ENCODE results near the gene CREB3L2.

The CREB3L2 gene

GRCh38 chr7:137891016-137891655, 110.8 kb downstream of the CREB3L2 start:
- no peak for DNase-seq

DNA sequence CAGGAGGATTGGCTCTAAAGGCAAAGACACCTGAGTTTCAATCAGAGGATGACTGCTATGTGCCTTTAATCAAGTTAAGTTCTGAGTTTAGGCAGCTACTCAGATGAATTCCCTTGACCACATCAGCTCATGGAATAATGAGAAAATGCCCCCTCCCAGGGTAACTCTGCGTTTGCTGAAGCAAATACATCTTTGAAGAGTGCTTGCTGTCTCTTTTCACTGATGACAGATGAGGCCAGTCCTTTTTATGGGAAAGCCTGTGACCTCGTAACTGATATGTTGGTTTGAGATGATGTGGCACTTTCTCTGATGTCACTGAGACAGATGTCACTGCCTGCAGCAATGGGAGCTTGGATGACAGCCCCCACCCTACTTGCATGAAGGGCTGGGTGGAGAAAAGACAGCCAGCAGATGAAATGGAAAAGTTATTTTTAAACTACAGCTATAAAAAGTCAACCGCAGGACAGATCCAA, 111.4 kb downstream of the CREB3L2 start:
- DNase-seq: no peak

GRCh38 chr7:137888241-137888640, 113.6 kb downstream of the CREB3L2 start:
- DNase-seq: no peak

DNA sequence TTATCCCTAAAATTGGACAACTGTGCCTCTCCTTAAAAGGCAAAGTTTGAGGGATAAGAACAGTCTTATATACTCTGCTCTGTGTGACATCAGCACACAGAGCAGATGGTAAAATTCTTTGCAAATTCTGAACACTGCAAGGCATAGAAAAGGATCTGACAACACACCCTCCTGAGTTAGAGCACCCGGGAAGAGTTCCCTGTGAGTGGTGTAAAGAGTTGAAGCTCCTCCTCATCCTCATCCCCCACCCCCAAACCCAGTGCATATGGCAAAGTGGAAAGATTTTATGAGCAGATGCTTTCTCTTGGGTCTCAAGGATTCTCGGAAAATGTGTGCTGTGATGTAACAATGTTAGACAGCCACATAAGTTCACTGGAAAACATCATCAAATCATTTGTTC, 115.1 kb downstream of the CREB3L2 start:
- no peak for DNase-seq

- DNase-seq: no peak
These were observed 115.6 kb downstream of the CREB3L2 start for GRCh38 chr7:137886281-137886680.

- DNase-seq: no peak
These were observed 116.2 kb downstream of the CREB3L2 start for GRCh38 chr7:137885678-137886077.

DNA sequence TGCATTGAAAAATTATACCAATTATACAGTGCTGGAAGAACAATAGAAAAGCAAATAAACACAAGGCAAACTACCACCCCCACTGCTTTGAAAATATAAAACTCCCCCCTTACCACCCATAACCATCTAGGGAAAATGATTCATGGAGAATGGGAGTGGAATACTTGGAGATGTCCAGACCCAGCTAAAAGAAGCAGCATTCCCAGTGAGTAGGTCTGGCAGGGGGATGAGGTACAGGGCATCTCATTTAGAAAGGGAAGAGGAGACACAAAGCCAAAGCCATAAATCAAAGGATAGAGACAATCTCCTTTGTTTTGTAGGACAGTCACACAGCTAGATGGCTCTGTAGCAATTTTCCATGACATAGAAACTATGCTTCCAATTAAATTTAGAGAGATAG, 119.1 kb downstream of the CREB3L2 start:
- no peak for DNase-seq

- DNase-seq: no peak
These were observed 119.6 kb downstream of the CREB3L2 start for GRCh38 chr7:137882261-137882668.

- DNase-seq: no peak
These were observed 120.2 kb downstream of the CREB3L2 start for GRCh38 chr7:137881607-137882260.

DNA sequence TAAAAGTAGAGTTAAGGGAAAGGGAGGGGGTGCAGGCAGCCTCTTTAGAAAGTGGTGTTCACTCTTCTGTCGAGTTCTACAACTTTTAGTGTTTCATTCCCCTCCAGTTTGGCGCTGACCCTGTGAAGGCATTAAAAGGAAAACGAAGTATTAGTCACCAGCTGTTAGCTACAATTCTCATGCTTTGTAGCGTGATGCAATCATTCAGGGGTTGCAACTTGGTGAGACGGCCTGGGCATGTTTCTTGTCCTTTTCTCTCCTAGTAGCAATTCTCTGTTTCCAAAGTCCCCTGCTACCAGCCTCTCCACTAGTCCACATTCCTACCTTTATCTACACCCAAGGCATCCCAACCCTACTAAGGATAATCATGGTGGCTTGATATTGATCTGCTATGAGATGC, 121.5 kb downstream of the CREB3L2 start:
- DNase-seq: no peak

GRCh38 chr7:137879357-137880158, 122.3 kb downstream of the CREB3L2 start:
- no peak for DNase-seq

DNA sequence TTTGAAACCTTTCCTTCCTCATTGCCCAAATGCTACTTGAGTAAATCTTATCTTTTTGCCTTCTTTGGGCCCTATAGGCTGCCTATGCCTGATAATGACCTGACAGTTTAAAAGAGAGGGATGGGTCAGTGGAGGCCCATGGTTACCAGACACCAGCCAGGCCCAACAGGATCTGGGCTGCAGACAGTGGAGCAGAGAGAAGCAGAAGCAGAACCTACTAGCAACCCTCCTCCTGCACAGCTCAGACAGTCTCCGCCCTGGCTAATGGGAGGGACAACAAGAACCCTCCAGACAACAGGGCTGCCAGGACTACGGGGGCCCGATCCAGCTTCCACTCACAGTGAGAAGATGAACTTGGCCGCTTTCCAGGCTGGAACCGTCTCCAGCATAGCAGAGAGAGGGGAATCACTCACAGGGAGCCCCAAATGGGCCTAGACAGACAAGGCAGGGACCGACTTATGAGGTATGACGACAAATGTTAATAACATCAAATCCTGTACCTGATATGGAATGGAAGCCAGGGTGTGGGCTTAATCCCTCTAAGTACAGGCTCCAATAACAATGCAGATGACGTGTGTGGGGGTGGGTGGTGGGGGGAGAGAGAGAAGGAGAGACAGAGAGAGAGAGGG, 123.4 kb downstream of the CREB3L2 start:
- DNase-seq: no peak

DNA sequence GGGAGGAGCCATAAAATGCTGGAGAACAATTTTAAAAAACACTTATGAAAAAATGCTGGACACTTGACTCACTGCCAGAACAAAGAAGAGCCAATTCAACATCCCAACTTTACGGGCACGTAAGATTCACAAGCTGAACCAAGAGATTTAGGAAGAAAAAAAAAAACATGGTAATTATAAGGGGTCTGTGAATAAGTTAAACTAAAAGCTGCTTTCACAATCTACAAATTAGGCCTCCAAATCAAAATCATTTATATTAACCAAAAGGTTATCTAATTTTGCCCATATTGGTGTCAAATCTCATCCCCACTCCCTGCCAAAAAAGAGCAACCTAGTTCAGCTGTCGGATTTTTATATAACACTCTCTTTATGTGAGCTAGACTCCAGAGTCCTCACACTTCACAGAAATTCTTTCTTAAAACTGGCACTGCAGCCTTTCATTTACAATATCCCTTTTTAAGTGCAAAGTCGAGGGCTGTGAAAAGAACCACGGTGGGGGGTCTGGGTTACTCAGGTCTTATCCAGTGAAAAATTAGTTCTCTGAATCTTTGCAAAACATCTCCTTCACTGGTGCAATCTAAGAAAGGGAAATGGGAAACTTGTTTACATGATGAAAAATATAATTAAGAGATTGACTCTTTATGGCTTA, 124.7 kb downstream of the CREB3L2 start:
- DNase-seq: no peak

DNA sequence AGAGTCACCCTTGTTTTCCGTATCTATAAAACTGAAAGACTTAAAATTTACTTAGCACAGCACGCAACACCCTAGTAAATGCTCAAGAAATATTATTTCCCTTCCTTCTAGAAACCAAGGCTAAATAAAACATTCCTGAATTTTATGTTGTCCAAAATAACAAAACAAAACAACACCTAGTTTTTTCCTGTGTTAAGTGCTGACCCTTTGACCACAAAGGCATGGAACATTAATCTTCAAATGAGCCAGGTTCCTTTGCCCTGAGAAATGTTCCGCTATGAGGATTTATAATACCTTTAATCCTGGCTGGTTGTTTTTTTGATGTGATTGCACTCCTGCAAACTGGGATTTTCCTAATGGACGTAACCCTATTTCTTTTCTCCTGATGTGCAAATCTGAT, 126.1 kb downstream of the CREB3L2 start:
- no peak for DNase-seq

- DNase-seq: no peak
These were observed 127.7 kb downstream of the CREB3L2 start for GRCh38 chr7:137873979-137874777.

GRCh38 chr7:137873524-137873923, 128.4 kb downstream of the CREB3L2 start:
- no peak for DNase-seq

DNA sequence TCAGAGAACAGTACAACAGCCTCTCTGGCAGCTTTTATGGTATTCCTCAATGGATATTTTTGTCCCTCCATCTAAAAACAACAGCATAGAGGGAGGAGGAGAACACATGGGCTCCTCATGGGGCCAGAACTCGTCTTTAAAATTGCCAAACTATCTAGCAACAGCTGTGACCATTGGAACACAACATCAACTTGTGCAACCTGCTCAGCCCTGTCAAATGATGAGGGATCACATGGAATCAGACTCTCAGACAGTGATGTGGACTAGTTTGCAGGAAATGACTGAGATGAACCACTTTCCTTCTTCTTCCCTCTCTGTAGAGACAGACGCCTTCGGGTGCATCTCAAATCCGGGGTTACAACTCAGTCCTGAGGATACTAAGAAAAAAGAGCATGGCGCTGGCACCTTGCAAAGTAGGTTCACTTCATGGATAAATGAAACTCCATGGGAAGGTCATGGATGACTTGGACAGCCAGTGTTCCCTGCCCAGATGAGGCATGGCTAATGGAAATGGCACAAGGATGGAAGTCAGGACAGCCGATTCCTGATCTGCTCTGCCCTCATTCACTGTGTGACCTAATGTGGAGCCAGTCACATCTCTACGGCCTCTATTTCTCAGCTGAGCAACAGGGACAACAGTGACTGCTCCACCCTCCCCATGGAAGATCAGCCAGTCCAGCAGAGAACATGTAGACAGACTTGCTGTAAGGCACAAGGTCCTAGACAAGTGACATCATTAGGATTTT, 130.5 kb downstream of the CREB3L2 start:
- DNase-seq: no peak

- no peak for DNase-seq
These were observed 131.2 kb downstream of the CREB3L2 start for GRCh38 chr7:137870684-137871083.

- no peak for DNase-seq
These were observed 131.8 kb downstream of the CREB3L2 start for GRCh38 chr7:137870078-137870477.

DNA sequence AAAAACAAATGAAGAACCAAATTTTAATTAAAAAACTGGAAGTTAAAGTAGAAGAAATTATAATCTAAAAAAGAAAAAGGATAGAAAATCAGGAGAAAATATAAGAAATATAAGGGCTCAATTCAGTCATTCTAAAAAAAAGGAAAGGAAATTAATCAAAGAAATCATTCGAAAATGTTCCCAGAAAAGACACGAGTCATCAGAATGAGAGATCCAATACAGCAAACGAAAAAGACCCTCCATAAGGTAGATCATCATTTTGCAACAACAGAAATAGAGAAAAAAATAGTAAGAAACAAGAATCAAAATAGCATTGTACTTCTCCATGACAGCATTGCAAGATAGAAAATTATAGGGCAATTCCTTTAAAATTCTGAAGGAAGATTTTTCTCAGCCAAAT, 132.6 kb downstream of the CREB3L2 start:
- no peak for DNase-seq

GRCh38 chr7:137867289-137867688, 134.6 kb downstream of the CREB3L2 start:
- DNase-seq: no peak

Data from NCI-H1048 (cell line).